Stomach (tissue), 4 donors: Measurements from ENCODE around the gene PTPRG.

ENCODE experiments used
- EP300 ChIP-seq: sonication (generic); formaldehyde crosslinking; IDR thresholded peaks from one replicate; pipeline ENCODE4 v1.6.1; 2017; ENCODE audit warnings: antibody characterized with exemption
- POLR2A ChIP-seq, 4 donors: fragments of 450-650 bp; IDR thresholded peaks; one replicate each; pipeline ENCODE4 v1.6.1; 2016; ENCODE audit warnings: antibody characterized with exemption in 4 of 4, control low read depth in 2 of 4, mild to moderate bottlenecking in 1 of 4, moderate library complexity in 1 of 4
- POLR2AphosphoS5 ChIP-seq, 3 donors: sonication (generic); formaldehyde crosslinking; IDR thresholded peaks; one replicate each; pipeline ENCODE4 v1.6.1; 2016; ENCODE audit warnings: antibody characterized with exemption in 3 of 3
- TF ChIP-seq, protein P1 (sequence below), 7 experiments: fragments of 450-650 bp in 4 of 7; fragments of 200-600 bp in 3 of 7; sonication (generic) in 3 of 7; IDR thresholded peaks; one replicate each; pipeline ENCODE4 v1.5.1; 2016 to 2019; ENCODE audit warnings: antibody characterized with exemption in 7 of 7, control low read depth in 2 of 7, mild to moderate bottlenecking in 1 of 7

DNA sequence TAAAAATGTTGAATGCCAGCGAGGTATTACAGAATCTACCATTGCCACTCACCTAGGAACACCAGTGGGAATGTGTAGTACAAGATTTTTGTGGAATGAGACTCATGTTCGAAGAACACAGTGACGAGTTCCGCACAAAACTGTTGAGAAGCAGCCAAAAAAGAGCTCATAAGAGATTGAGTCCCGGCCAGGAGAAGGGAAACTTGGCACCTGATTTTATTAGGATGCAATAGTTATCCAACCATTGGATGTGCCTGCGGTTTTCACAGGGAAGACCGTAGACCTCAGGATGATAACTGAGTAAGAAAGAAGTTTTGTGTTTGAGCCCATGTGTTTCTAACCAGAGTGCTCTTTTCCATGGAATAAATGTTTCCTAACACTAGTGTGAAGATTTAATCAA lies 88.9 kb downstream of the PTPRG start:
- TF ChIP-seq, protein P1, sequence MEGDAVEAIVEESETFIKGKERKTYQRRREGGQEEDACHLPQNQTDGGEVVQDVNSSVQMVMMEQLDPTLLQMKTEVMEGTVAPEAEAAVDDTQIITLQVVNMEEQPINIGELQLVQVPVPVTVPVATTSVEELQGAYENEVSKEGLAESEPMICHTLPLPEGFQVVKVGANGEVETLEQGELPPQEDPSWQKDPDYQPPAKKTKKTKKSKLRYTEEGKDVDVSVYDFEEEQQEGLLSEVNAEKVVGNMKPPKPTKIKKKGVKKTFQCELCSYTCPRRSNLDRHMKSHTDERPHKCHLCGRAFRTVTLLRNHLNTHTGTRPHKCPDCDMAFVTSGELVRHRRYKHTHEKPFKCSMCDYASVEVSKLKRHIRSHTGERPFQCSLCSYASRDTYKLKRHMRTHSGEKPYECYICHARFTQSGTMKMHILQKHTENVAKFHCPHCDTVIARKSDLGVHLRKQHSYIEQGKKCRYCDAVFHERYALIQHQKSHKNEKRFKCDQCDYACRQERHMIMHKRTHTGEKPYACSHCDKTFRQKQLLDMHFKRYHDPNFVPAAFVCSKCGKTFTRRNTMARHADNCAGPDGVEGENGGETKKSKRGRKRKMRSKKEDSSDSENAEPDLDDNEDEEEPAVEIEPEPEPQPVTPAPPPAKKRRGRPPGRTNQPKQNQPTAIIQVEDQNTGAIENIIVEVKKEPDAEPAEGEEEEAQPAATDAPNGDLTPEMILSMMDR (IDR thresholded peaks at IDR 0.05): no peak
- TF ChIP-seq POLR2A (IDR thresholded peaks at IDR 0.05) (no peak), EP300 (no peak), POLR2AphosphoS5 (IDR thresholded peaks at IDR 0.05) (peak in 1 of 3 donors; percentile 15)
